ENCODE data around the gene ACP3.

DNA sequence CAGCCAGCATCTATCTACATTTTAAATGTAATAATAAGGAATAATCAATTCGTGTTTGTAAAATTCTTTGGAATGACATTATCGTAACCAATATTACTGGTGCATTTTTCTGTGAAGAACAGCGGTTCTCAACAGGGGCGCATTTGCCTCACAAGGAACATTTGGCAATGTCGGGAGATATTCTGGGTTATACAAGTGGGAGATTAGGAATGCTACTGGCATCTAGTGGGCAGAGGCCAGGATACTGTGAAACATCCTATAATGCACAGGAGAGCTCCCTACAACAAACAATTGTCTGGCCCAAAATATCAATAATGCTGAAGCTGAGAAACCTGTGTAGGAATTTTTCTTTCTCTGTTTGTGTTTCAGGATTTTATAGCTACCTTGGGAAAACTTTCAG lies 25.0 kb downstream of the ACP3 start:
- TF ChIP-seq EZH2phosphoT487 (conservative IDR thresholded peaks at IDR 0.05; ENCODE audit: low read length) = no peak
- TF ChIP-seq, protein P1, sequence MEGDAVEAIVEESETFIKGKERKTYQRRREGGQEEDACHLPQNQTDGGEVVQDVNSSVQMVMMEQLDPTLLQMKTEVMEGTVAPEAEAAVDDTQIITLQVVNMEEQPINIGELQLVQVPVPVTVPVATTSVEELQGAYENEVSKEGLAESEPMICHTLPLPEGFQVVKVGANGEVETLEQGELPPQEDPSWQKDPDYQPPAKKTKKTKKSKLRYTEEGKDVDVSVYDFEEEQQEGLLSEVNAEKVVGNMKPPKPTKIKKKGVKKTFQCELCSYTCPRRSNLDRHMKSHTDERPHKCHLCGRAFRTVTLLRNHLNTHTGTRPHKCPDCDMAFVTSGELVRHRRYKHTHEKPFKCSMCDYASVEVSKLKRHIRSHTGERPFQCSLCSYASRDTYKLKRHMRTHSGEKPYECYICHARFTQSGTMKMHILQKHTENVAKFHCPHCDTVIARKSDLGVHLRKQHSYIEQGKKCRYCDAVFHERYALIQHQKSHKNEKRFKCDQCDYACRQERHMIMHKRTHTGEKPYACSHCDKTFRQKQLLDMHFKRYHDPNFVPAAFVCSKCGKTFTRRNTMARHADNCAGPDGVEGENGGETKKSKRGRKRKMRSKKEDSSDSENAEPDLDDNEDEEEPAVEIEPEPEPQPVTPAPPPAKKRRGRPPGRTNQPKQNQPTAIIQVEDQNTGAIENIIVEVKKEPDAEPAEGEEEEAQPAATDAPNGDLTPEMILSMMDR (IDR thresholded peaks at IDR 0.05; ENCODE audit: insufficient read depth, low read length, poor library complexity, severe bottlenecking) = no peak

All from SU-DHL-6 (cell line).